Measurements from ENCODE around the gene OSBPL3.

GRCh38 chr7:24857623-24858022 lies 122.4 kb downstream of the OSBPL3 start:
- TF ChIP-seq, protein P1, sequence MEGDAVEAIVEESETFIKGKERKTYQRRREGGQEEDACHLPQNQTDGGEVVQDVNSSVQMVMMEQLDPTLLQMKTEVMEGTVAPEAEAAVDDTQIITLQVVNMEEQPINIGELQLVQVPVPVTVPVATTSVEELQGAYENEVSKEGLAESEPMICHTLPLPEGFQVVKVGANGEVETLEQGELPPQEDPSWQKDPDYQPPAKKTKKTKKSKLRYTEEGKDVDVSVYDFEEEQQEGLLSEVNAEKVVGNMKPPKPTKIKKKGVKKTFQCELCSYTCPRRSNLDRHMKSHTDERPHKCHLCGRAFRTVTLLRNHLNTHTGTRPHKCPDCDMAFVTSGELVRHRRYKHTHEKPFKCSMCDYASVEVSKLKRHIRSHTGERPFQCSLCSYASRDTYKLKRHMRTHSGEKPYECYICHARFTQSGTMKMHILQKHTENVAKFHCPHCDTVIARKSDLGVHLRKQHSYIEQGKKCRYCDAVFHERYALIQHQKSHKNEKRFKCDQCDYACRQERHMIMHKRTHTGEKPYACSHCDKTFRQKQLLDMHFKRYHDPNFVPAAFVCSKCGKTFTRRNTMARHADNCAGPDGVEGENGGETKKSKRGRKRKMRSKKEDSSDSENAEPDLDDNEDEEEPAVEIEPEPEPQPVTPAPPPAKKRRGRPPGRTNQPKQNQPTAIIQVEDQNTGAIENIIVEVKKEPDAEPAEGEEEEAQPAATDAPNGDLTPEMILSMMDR (IDR thresholded peaks at IDR 0.05), result no peak
- no peak for TF ChIP-seq POLR2AphosphoS5 (IDR thresholded peaks at IDR 0.05; ENCODE audit: insufficient read depth in 1 of 2, low read depth in 1 of 2)
- no peak for TF ChIP-seq POLR2A (IDR thresholded peaks at IDR 0.05)
